ENCODE measurements around the gene XXYLT1.

GRCh38 chr3:195172039-195172684, 98.8 kb downstream of the XXYLT1 start:
- TF ChIP-seq CTCF (IDR thresholded peaks at IDR 0.05) (no peak), POLR2A (IDR thresholded peaks at IDR 0.05) (no peak)

Measured in vagina (tissue), 2 donors.